ENCODE measurements around the gene CDK5.
"Not testable (repeated sequence)": the region's sequence is repeated elsewhere in the genome, so short reads cannot be mapped to it uniquely, and the experiment has no call there.

CDK5 gene

GRCh38 chr7:151033864-151034249, 23.8 kb downstream of the CDK5 start:
- no peak for DNase-seq (ENCODE audit: low read depth)

GRCh38 chr7:151032936-151033863, 24.5 kb downstream of the CDK5 start:
- DNase-seq (ENCODE audit: low read depth) = no peak

GRCh38 chr7:151031011-151031410, 26.7 kb downstream of the CDK5 start:
- DNase-seq (ENCODE audit: low read depth) = no peak

GRCh38 chr7:151028948-151029501, 28.7 kb downstream of the CDK5 start:
- DNase-seq (ENCODE audit: low read depth) = no peak

- peak; percentile 96 for DNase-seq (ENCODE audit: low read depth)
Measured at GRCh38 chr7:151028131-151028947, 29.4 kb downstream of the CDK5 start, which contains the start of gene ABCB8. TSS of gene ABCB8 (plus strand) at chr7:151028450. CDS start at chr7:151028516, 66 bp downstream.

- not testable (repeated sequence) for DNase-seq (ENCODE audit: low read depth)
Measured at GRCh38 chr7:151027728-151028130, 30.0 kb downstream of the CDK5 start.

GRCh38 chr7:151026771-151027727, 30.6 kb downstream of the CDK5 start:
- not testable (repeated sequence) for DNase-seq (ENCODE audit: low read depth)

- no peak for DNase-seq (ENCODE audit: low read depth)
Measured at GRCh38 chr7:151025924-151026671, 31.6 kb downstream of the CDK5 start.

- DNase-seq (ENCODE audit: low read depth) = no peak
Measured at GRCh38 chr7:151024435-151025056, 33.2 kb downstream of the CDK5 start, which contains the start of gene ATG9B. TSS of gene ATG9B (minus strand) at chr7:151024494. CDS start at chr7:151024423, 71 bp downstream.

- no peak for DNase-seq (ENCODE audit: low read depth)
Measured at GRCh38 chr7:151023232-151023631, 34.5 kb downstream of the CDK5 start.

- no peak for DNase-seq (ENCODE audit: low read depth)
Measured at GRCh38 chr7:151020231-151020630, 37.5 kb downstream of the CDK5 start.

- no peak for DNase-seq (ENCODE audit: low read depth)
Measured at GRCh38 chr7:151019130-151019447, 38.6 kb downstream of the CDK5 start.

- peak; percentile 54 for DNase-seq (ENCODE audit: low read depth)
Measured at GRCh38 chr7:151018421-151019129, 39.1 kb downstream of the CDK5 start.

- DNase-seq (ENCODE audit: low read depth) = peak; percentile 85
Measured at GRCh38 chr7:151017953-151018420, 39.7 kb downstream of the CDK5 start.

- no peak for DNase-seq (ENCODE audit: low read depth)
Measured at GRCh38 chr7:151017370-151017952, 40.2 kb downstream of the CDK5 start.

- no peak for DNase-seq (ENCODE audit: low read depth)
Measured at GRCh38 chr7:151016942-151017341, 40.8 kb downstream of the CDK5 start.

- no peak for DNase-seq (ENCODE audit: low read depth)
Measured at GRCh38 chr7:151016505-151016904, 41.2 kb downstream of the CDK5 start.

GRCh38 chr7:151015967-151016366, 41.7 kb downstream of the CDK5 start:
- DNase-seq (ENCODE audit: low read depth) = no peak

GRCh38 chr7:151014950-151015349, 42.7 kb downstream of the CDK5 start:
- DNase-seq (ENCODE audit: low read depth) = no peak

Data from activated T-cell treated with anti-CD3 and anti-CD28 coated beads for 48 hours (primary cell).